SH-SY5Y (cell line): ENCODE data around the gene WWOX.

ENCODE experiments used
- GATA2 ChIP-seq: IDR thresholded peaks from 2 replicates; pipeline ENCODE4 v1.6.1; 2011; ENCODE audit warnings: mild to moderate bottlenecking, low read depth, low read length
- GATA3 ChIP-seq: IDR thresholded peaks from 2 replicates; pipeline ENCODE4 v1.6.1; 2011; ENCODE audit warnings: low read depth, mild to moderate bottlenecking, low read length, moderate library complexity

DNA sequence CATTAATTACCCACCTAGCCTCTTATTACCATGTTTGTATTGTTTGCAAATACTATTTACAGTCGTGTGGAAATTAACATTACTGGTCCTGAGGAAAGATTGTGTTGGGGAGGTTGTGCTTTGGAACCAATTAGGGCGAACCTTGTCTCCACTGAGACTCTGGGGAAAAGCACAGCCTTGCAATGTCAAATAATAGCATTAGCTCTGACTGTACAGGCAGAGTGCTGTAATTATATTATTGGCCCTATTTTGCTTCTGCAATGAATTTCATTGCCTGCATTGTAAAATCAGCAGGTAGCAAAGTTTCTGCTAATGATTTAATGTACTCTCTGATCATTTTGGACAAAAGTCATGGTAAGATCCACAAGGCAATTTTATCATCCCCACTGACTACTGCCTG lies 97.0 kb downstream of the WWOX start:
- TF ChIP-seq GATA3 (no peak), GATA2 (no peak)
